Measurements from ENCODE around the gene SMIM10. TPM values are rescaled to one million over a fixed set of nuclear protein-coding genes. Genes with fewer than 3 reads are reported as not detected.

The SMIM10 gene
- 6.7 TPM for polyA plus RNA-seq (2012; ENCODE audit: insufficient read length, low read depth)

GRCh38 chrX:134990801-134991481, at the start of gene SMIM10:
TSS of gene SMIM10 (plus strand) at chrX:134990991. CDS start at chrX:134991096, 105 bp downstream.
- TF ChIP-seq REST (IDR thresholded peaks at IDR 0.05; ENCODE audit: insufficient read depth in 1 of 2, low read depth in 2 of 2, low read length in 2 of 2): no peak
- peak; percentile 91 for TF ChIP-seq FOXP2 (optimal IDR thresholded peaks at IDR 0.05; ENCODE audit: borderline replicate concordance, extremely low read depth, extremely low read length, insufficient read depth)

GRCh38 chrX:134948333-134949241, 42.2 kb upstream of the SMIM10 start:
- TF ChIP-seq SIN3A (IDR thresholded peaks at IDR 0.05; ENCODE audit: borderline replicate concordance, insufficient read depth, low read length) (no peak), FOXP2 (optimal IDR thresholded peaks at IDR 0.05; ENCODE audit: borderline replicate concordance, extremely low read depth, extremely low read length, insufficient read depth) (no peak), REST (IDR thresholded peaks at IDR 0.05; ENCODE audit: insufficient read depth in 1 of 2, low read depth in 2 of 2, low read length in 2 of 2) (no peak), TAF1 (IDR thresholded peaks at IDR 0.05; ENCODE audit: borderline replicate concordance, insufficient read depth, low read length) (no peak), POLR2AphosphoS5 (IDR thresholded peaks at IDR 0.05; ENCODE audit: low read depth, low read length) (no peak)

GRCh38 chrX:134949271-134949670, 41.5 kb upstream of the SMIM10 start:
- TF ChIP-seq FOXP2 (optimal IDR thresholded peaks at IDR 0.05; ENCODE audit: borderline replicate concordance, extremely low read depth, extremely low read length, insufficient read depth) (no peak), REST (IDR thresholded peaks at IDR 0.05; ENCODE audit: insufficient read depth in 1 of 2, low read depth in 2 of 2, low read length in 2 of 2) (no peak), SIN3A (IDR thresholded peaks at IDR 0.05; ENCODE audit: borderline replicate concordance, insufficient read depth, low read length) (no peak), TAF1 (IDR thresholded peaks at IDR 0.05; ENCODE audit: borderline replicate concordance, insufficient read depth, low read length) (no peak), POLR2AphosphoS5 (IDR thresholded peaks at IDR 0.05; ENCODE audit: low read depth, low read length) (no peak)

GRCh38 chrX:134957836-134958235, 33.0 kb upstream of the SMIM10 start:
- TF ChIP-seq SIN3A (IDR thresholded peaks at IDR 0.05; ENCODE audit: borderline replicate concordance, insufficient read depth, low read length) (no peak), TAF1 (IDR thresholded peaks at IDR 0.05; ENCODE audit: borderline replicate concordance, insufficient read depth, low read length) (no peak), FOXP2 (optimal IDR thresholded peaks at IDR 0.05; ENCODE audit: borderline replicate concordance, extremely low read depth, extremely low read length, insufficient read depth) (no peak), REST (IDR thresholded peaks at IDR 0.05; ENCODE audit: insufficient read depth in 1 of 2, low read depth in 2 of 2, low read length in 2 of 2) (no peak), POLR2AphosphoS5 (IDR thresholded peaks at IDR 0.05; ENCODE audit: low read depth, low read length) (no peak)
